GM12878 (cell line): ENCODE data around the gene FOLR3. TPM values are rescaled to one million over a fixed set of nuclear protein-coding genes. Genes with fewer than 3 reads are reported as not detected.

Source experiments
- ATAC-seq: fragments of 200-7000 bp; cut with Tn5 transposase; 3 replicates; pipeline ENCODE4 v1.9.1; 2020; ENCODE audit warnings: mild to moderate bottlenecking, moderate library complexity
- BruUV-seq: library from RNA; stranded (reverse); fragments of 400-500 nt; replicated peaks from 2 replicates; lab custom pipeline; 2021; lab: Mats Ljungman, UMichigan
- CTCF ChIA-PET: fragments of 300-600 bp; sonication (Branson Sonifier 250); formaldehyde crosslinking; extraction: SDS; loops from one replicate; lab custom pipeline; 2021; ENCODE audit warnings: inconsistent platforms; lab: Yijun Ruan, JAX
- POLR2A ChIA-PET: fragments of 350-600 bp; formaldehyde crosslinking; extraction: SDS; loops from one replicate; lab custom pipeline; 2021; ENCODE audit warnings: inconsistent platforms; lab: Charles Lee
- RAD21 ChIA-PET: fragments of 300-600 bp; sonication (Branson Sonifier 250); formaldehyde crosslinking; loops from one replicate; lab custom pipeline; 2023; ENCODE audit warnings: antibody characterized with exemption; ENCODE audit not compliant: unreplicated experiment; lab: Charles Lee
- SMC1A ChIA-PET: fragments of 300-600 bp; sonication (Branson Sonifier 250); formaldehyde crosslinking; loops from one replicate; lab custom pipeline; 2023; ENCODE audit not compliant: unreplicated experiment, uncharacterized antibody; lab: Charles Lee
- DNase-seq: peaks from one replicate; pipeline ENCODE4 v3.0.0-alpha.2; 2011; ENCODE audit warnings: low read depth, low spot score
- FAIRE-seq: peaks from 3 replicates; lab custom pipeline; 2011; peaks lifted over from hg19 to GRCh38; lab: Jason Lieb, UNC
- H2AFZ ChIP-seq: 2 replicates; pipeline ENCODE4 v1.6.0; 2011; ENCODE audit warnings: low read depth, low read length, control low read depth; ENCODE audit not compliant: control insufficient read depth
- H3K27ac ChIP-seq: 2 replicates; pipeline ENCODE4 v1.5.1; 2011; ENCODE audit warnings: control low read depth; ENCODE audit not compliant: control insufficient read depth, insufficient read depth
- H3K27me3 ChIP-seq, 2 experiments: replicated peaks in 1 of 2; 2 replicates each; pipeline versions ENCODE4 v1.6.0 to v1.6.1; 2011; ENCODE audit warnings: low read length in 1 of 2; ENCODE audit not compliant: control insufficient read depth in 2 of 2, insufficient read depth in 2 of 2
- H3K36me3 ChIP-seq, 2 experiments: 2 replicates each; pipeline ENCODE4 v1.5.1; 2011; ENCODE audit warnings: low read length in 1 of 2; ENCODE audit not compliant: control insufficient read depth in 2 of 2, insufficient read depth in 2 of 2
- H3K4me1 ChIP-seq: 2 replicates; pipeline ENCODE4 v1.6.1; 2011; ENCODE audit warnings: mild to moderate bottlenecking, low read length, moderate library complexity, mixed read lengths; ENCODE audit not compliant: control insufficient read depth, insufficient read depth
- H3K4me2 ChIP-seq: 2 replicates; pipeline ENCODE4 v1.6.0; 2011; ENCODE audit warnings: control low read depth; ENCODE audit not compliant: control insufficient read depth, insufficient read depth
- H3K4me3 ChIP-seq: fragments of 200-600 bp; sonication (generic); 2 replicates; pipeline ENCODE4 v1.5.1; 2016
- H3K79me2 ChIP-seq: 2 replicates; pipeline ENCODE4 v1.6.0; 2011; ENCODE audit warnings: low read length; ENCODE audit not compliant: control insufficient read depth, insufficient read depth
- H3K9ac ChIP-seq: 2 replicates; pipeline ENCODE4 v1.8.0; 2011; ENCODE audit warnings: low read length, control low read depth, mixed read lengths; ENCODE audit not compliant: control insufficient read depth, insufficient read depth
- H3K9me3 ChIP-seq: replicated peaks from 3 replicates; pipeline ENCODE4 v1.5.1; 2011; ENCODE audit warnings: mild to moderate bottlenecking, low read length; ENCODE audit not compliant: control insufficient read depth, insufficient read depth
- H4K20me1 ChIP-seq: 2 replicates; pipeline ENCODE4 v1.6.0; 2011; ENCODE audit not compliant: control insufficient read depth, insufficient read depth
- BACH1 ChIP-seq: fragments of 450-650 bp; IDR thresholded peaks from 2 replicates; pipeline ENCODE4 v1.6.1; 2017; ENCODE audit warnings: mild to moderate bottlenecking, borderline replicate concordance
- E4F1 ChIP-seq: fragments of 450-650 bp; IDR thresholded peaks from 2 replicates; pipeline ENCODE4 v1.6.1; 2018; ENCODE audit warnings: borderline replicate concordance, mild to moderate bottlenecking; ENCODE audit not compliant: partially characterized antibody
- JUND ChIP-seq: IDR thresholded peaks from 2 replicates; pipeline ENCODE4 v1.6.1; 2012; ENCODE audit warnings: low read depth, mild to moderate bottlenecking, low read length, improper control_type of control experiment, moderate library complexity
- NFYA ChIP-seq: IDR thresholded peaks from 2 replicates; pipeline ENCODE4 v1.6.1; 2011; ENCODE audit warnings: low read depth, mild to moderate bottlenecking, low read length, improper control_type of control experiment, borderline replicate concordance
- RBBP5 ChIP-seq: fragments of 200-600 bp; sonication (generic); conservative IDR thresholded peaks from 2 replicates; pipeline ENCODE4 v1.6.1; 2016
- SIX5 ChIP-seq: IDR thresholded peaks from 2 replicates; pipeline ENCODE4 v1.6.1; 2011; ENCODE audit warnings: mild to moderate bottlenecking, low read depth, low read length, moderate library complexity; ENCODE audit not compliant: severe bottlenecking
- ZBTB4 ChIP-seq: fragments of 450-650 bp; formaldehyde crosslinking; IDR thresholded peaks from 2 replicates; pipeline ENCODE4 v1.4.0; 2022; ENCODE audit warnings: mild to moderate bottlenecking, moderate library complexity
- ZNF622 ChIP-seq: fragments of 450-650 bp; IDR thresholded peaks from 2 replicates; pipeline ENCODE4 v1.6.1; 2017; ENCODE audit warnings: mild to moderate bottlenecking, inconsistent platforms
- WGBS: methylation state at CpG from one replicate; pipeline ENCODE4 v1.1.6; 2016; ENCODE audit warnings: low lambda C conversion rate; ENCODE audit not compliant: insufficient replicate concordance, insufficient coverage; ENCODE audit errors: missing lambda C conversion rate; 5-methylcytosine and 5-hydroxymethylcytosine counted together
- in situ Hi-C: fragments of 300-500 bp; cut with MboI; formaldehyde crosslinking; loops from 9 replicates; pipeline ENCODE4 v1.14.3; 2018; ENCODE audit warnings: mixed read lengths
- intact Hi-C: fragments of 100-400 bp; cut with micrococcal nuclease; formaldehyde crosslinking; loops from one replicate; pipeline ENCODE4 v1.14.2; 2022; ENCODE audit not compliant: unreplicated experiment
- polyA plus RNA-seq, 11 experiments: library from polyadenylated mRNA; depleted of rRNA in 4 of 11; unstranded in 6 of 11; stranded (reverse) in 5 of 11; fragments of >200 nt; fragmentation: Nextera tagmentation in 4 of 11; fragmentation: Illumina TruSeq in 1 of 11; extraction: Ambion mirVana in 4 of 11; extraction: Trizol in 1 of 11; gene quantifications; 1 replicate in 1 of 11; 2 replicates in 10 of 11; pipeline versions ENCODE4 v1.2.1 to v1.2.3, GENCODE V29; 2011 to 2016; ENCODE audit warnings: inconsistent platforms in 2 of 11, missing spikeins in 2 of 11, low read depth in 1 of 11
- total RNA-seq, 4 experiments: library from RNA; depleted of rRNA in 3 of 4; stranded (reverse); fragments of >200 nt in 3 of 4; fragmentation: Illumina TruSeq in 1 of 4; extraction: Trizol in 1 of 4; gene quantifications; 2 replicates each; pipeline versions ENCODE4 v1.2.1 to v1.2.3, GENCODE V29; 2013 to 2021
- TF ChIP-seq, protein P1 (sequence below): IDR thresholded peaks from 2 replicates; pipeline ENCODE4 v1.6.1; 2011; ENCODE audit warnings: mild to moderate bottlenecking, low read depth, low read length, moderate library complexity; ENCODE audit not compliant: insufficient replicate concordance

Gene FOLR3
- total and polyA plus RNA-seq, 10 of the 15 experiments (the other 5 are each of a cell fraction or from before 2014, with no cell fraction given) = not detected

GRCh38 chr11:72123117-72123653 lies 12.3 kb upstream of the FOLR3 start:
- no peak for ATAC-seq
- no TSS peak for BruUV-seq
- intact Hi-C loops = no loop called here

More at GRCh38 chr11:72123117-72123653, 12.3 kb upstream of the FOLR3 start:
- TF ChIP-seq E4F1 (no peak), BACH1 (no peak), RBBP5 (no peak), JUND (no peak), NFYA (no peak), ZBTB4 (CRISPR knock-in tag) (no peak), ZNF622 (no peak), SIX5 (no peak)
- TF ChIP-seq, protein P1, sequence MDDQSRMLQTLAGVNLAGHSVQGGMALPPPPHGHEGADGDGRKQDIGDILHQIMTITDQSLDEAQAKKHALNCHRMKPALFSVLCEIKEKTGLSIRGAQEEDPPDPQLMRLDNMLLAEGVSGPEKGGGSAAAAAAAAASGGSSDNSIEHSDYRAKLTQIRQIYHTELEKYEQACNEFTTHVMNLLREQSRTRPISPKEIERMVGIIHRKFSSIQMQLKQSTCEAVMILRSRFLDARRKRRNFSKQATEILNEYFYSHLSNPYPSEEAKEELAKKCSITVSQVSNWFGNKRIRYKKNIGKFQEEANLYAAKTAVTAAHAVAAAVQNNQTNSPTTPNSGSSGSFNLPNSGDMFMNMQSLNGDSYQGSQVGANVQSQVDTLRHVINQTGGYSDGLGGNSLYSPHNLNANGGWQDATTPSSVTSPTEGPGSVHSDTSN = no peak
- ChIA-PET RAD21 (no interaction called here), CTCF (interaction anchor here (0.7 to 2.1 kb wide), 4 partner anchors 24 to 98 kb away, joined by 3 to 5 read pairs (median 4); no protein-coding TSS in a partner anchor), SMC1A (no interaction called here), POLR2A (no interaction called here)
- Histone ChIP-seq H3K27ac (no peak overlapping the region), H3K9ac (no peak overlapping the region), H3K4me1 (no peaks in the 10 kb centered on the region), H3K27me3 (no peaks in the 10 kb centered on the region), H3K4me2 (no peak overlapping the region), H3K9me3 (no peaks in the 10 kb centered on the region; the same call in 1 of the 3 replicates), H2AFZ (no peak overlapping the region), H4K20me1 (no peaks in the 10 kb centered on the region), H3K36me3 (no peaks in the 10 kb centered on the region), H3K4me3 (no peak overlapping the region), H3K79me2 (no peaks in the 10 kb centered on the region)
- no peak for DNase-seq
- no peak for FAIRE-seq
- WGBS = 44% methylated on average over 3 of the region's 3 CpGs
- in situ Hi-C loops = no loop called here
